ENCODE results near the gene CLEC5A.

- no peak for TF ChIP-seq CTCF (conservative IDR thresholded peaks at IDR 0.05 in 1 of 2, IDR thresholded peaks at IDR 0.05 in 1 of 2; ENCODE audit: extremely low read depth in 1 of 2, insufficient read depth in 1 of 2, low read depth in 1 of 2, low read length in 2 of 2)
- no peak for TF ChIP-seq EZH2 (IDR thresholded peaks at IDR 0.05; ENCODE audit: borderline replicate concordance, low read length)
Measured at GRCh38 chr7:141891336-141891735, 55.4 kb downstream of the CLEC5A start.

Data from mammary epithelial cell (primary cell).